Lower lobe of right lung (tissue), 2 donors: Measurements from ENCODE around the gene SHISA7. TPM values are rescaled to one million over a fixed set of nuclear protein-coding genes. Genes with fewer than 3 reads are reported as not detected.

Source experiments
- ATAC-seq, 2 donors: fragments of 200-7000 bp; cut with Tn5 transposase; one replicate each; pipeline ENCODE4 v1.9.1; 2020 to 2022; ENCODE audit warnings: mild to moderate bottlenecking in 2 of 2, moderate library complexity in 2 of 2
- DNase-seq: peaks from one replicate; pipeline ENCODE4 v3.0.0-alpha.2; 2020
- H3K27ac ChIP-seq: fragments of 200-600 bp; one replicate; pipeline ENCODE4 v1.8.0; 2022
- H3K27me3 ChIP-seq: fragments of 200-600 bp; one replicate; pipeline ENCODE4 v1.8.0; 2022; ENCODE audit warnings: low read depth
- H3K36me3 ChIP-seq: fragments of 200-600 bp; one replicate; pipeline ENCODE4 v1.8.0; 2022; ENCODE audit warnings: mild to moderate bottlenecking
- H3K4me1 ChIP-seq: fragments of 200-600 bp; one replicate; pipeline ENCODE4 v1.8.0; 2022
- H3K4me3 ChIP-seq: fragments of 200-600 bp; one replicate; pipeline ENCODE4 v1.8.0; 2022; ENCODE audit warnings: mild to moderate bottlenecking
- H3K9me3 ChIP-seq: fragments of 200-600 bp; one replicate; pipeline ENCODE4 v1.8.0; 2022
- CTCF ChIP-seq: fragments of 200-600 bp; IDR thresholded peaks from one replicate; pipeline ENCODE4 v1.8.0; 2022; ENCODE audit warnings: antibody characterized with exemption, mild to moderate bottlenecking
- intact Hi-C: fragments of 100-400 bp; cut with DNase I; formaldehyde crosslinking; loops from one replicate; pipeline ENCODE4 v1.11.0; 2022
- total RNA-seq: library from RNA; stranded (reverse); fragmentation: NEBNext Ultra II Directional; extraction: Animal tissue kit (Norgen Biotek cat#: 25700); gene quantifications from one replicate; pipeline ENCODE4 v1.2.1, GENCODE V29; 2021
- donor health status: DM: no; HTN: yes; CAD: no; lungs with severe emphysema.

SHISA7 gene
- total RNA-seq, 1 donor from 2014 or later: not detected

- H3K4me3 ChIP-seq: no peak overlapping the region
- intact Hi-C loops: no loop called here
- ATAC-seq: no peak
- H3K4me1 ChIP-seq: peaks cover 10% of the 10 kb centered on the region
- TF ChIP-seq CTCF: no peak
- peaks cover 84% of the 10 kb centered on the region for H3K27me3 ChIP-seq
- H3K27ac ChIP-seq: no peak overlapping the region
- H3K9me3 ChIP-seq: no peaks in the 10 kb centered on the region
- no peak for DNase-seq
- H3K36me3 ChIP-seq: no peaks in the 10 kb centered on the region
These were observed 633 bp downstream of the SHISA7 start for GRCh38 chr19:55442372-55442961.

GRCh38 chr19:55441692-55442321 lies 1.3 kb downstream of the SHISA7 start:
- H3K4me1 ChIP-seq: peaks cover 10% of the 10 kb centered on the region
- TF ChIP-seq CTCF: no peak
- no peaks in the 10 kb centered on the region for H3K36me3 ChIP-seq
- ATAC-seq (no peak), DNase-seq (no peak)
- H3K4me3 ChIP-seq: no peak overlapping the region
- intact Hi-C loops: no loop called here
- no peaks in the 10 kb centered on the region for H3K9me3 ChIP-seq
- no peak overlapping the region for H3K27ac ChIP-seq
- peaks cover 85% of the 10 kb centered on the region for H3K27me3 ChIP-seq

GRCh38 chr19:55441319-55441691 lies 1.8 kb downstream of the SHISA7 start:
- no peak overlapping the region for H3K27ac ChIP-seq
- H3K27me3 ChIP-seq: peaks cover 81% of the 10 kb centered on the region
- no peak for DNase-seq
- intact Hi-C loops: no loop called here
- peaks cover 10% of the 10 kb centered on the region for H3K4me1 ChIP-seq
- peak in 1 of 2 donors; percentile 23 for ATAC-seq
- no peak overlapping the region for H3K4me3 ChIP-seq
- no peaks in the 10 kb centered on the region for H3K9me3 ChIP-seq
- H3K36me3 ChIP-seq: no peaks in the 10 kb centered on the region
- no peak for TF ChIP-seq CTCF

GRCh38 chr19:55440411-55441105 lies 2.5 kb downstream of the SHISA7 start:
- ATAC-seq (no peak), DNase-seq (no peak)

GRCh38 chr19:55439052-55439451 lies 4.0 kb downstream of the SHISA7 start:
- Histone ChIP-seq H3K4me3 (no peak overlapping the region), H3K36me3 (no peaks in the 10 kb centered on the region), H3K27ac (no peak overlapping the region), H3K9me3 (no peaks in the 10 kb centered on the region), H3K4me1 (peaks cover 10% of the 10 kb centered on the region), H3K27me3 (peaks cover 62% of the 10 kb centered on the region)
- no peak for DNase-seq
- no peak for TF ChIP-seq CTCF
- intact Hi-C loops: no loop called here
- ATAC-seq: no peak

More at GRCh38 chr19:55440411-55441105, 2.5 kb downstream of the SHISA7 start:
- no peak for TF ChIP-seq CTCF
- intact Hi-C loops: no loop called here
- Histone ChIP-seq H3K4me3 (no peak overlapping the region), H3K36me3 (no peaks in the 10 kb centered on the region), H3K27ac (no peak overlapping the region), H3K4me1 (peaks cover 10% of the 10 kb centered on the region), H3K27me3 (peaks cover 77% of the 10 kb centered on the region), H3K9me3 (no peaks in the 10 kb centered on the region)
